GM12872 (cell line): ENCODE data around the gene GLUL.

Experiments
- TF ChIP-seq, protein P1 (sequence below): IDR thresholded peaks from 3 replicates; pipeline ENCODE4 v1.5.1; 2011; ENCODE audit warnings: low read depth, mild to moderate bottlenecking, low read length, moderate library complexity; ENCODE audit not compliant: insufficient read depth

The GLUL gene

DNA sequence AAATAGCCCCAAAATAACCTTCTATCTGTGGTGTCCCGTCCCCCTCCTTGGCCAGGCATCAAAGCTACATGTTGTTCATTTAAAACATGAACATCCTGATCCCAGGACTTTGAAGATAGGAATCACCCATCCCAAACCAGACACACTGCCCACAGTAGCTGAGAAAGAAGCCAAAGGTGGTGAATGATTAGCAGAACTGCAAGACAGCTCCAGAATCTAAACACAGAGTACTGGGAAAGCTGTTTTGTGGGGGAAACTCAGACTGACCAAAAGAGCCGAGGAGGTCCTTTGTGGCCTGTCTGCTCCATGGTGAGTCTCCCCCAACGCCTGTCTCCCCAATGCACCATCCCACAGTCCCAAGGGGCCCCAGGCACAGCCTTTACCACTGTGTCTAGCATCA lies 16.1 kb upstream of the GLUL start:
- TF ChIP-seq, protein P1, sequence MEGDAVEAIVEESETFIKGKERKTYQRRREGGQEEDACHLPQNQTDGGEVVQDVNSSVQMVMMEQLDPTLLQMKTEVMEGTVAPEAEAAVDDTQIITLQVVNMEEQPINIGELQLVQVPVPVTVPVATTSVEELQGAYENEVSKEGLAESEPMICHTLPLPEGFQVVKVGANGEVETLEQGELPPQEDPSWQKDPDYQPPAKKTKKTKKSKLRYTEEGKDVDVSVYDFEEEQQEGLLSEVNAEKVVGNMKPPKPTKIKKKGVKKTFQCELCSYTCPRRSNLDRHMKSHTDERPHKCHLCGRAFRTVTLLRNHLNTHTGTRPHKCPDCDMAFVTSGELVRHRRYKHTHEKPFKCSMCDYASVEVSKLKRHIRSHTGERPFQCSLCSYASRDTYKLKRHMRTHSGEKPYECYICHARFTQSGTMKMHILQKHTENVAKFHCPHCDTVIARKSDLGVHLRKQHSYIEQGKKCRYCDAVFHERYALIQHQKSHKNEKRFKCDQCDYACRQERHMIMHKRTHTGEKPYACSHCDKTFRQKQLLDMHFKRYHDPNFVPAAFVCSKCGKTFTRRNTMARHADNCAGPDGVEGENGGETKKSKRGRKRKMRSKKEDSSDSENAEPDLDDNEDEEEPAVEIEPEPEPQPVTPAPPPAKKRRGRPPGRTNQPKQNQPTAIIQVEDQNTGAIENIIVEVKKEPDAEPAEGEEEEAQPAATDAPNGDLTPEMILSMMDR = no peak

DNA sequence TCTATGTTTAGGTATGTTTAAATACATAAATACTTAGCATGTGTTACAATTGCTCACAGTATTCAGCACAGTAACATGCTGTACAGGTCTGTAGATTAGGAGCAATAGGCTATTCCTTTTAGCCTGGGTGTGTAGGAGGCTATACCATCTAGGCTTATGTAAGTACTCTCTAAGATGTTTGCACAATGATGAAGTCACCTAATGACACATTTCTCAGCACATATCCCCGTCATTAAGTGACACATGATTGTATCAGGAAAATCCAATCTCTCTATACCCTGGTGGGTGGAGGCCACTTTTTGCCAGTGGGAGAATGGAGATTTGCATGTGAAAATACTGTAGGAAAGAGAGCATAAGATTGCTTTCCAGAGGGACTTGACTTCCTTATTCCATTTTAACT lies 14.4 kb upstream of the GLUL start:
- TF ChIP-seq, protein P1 = no peak

DNA sequence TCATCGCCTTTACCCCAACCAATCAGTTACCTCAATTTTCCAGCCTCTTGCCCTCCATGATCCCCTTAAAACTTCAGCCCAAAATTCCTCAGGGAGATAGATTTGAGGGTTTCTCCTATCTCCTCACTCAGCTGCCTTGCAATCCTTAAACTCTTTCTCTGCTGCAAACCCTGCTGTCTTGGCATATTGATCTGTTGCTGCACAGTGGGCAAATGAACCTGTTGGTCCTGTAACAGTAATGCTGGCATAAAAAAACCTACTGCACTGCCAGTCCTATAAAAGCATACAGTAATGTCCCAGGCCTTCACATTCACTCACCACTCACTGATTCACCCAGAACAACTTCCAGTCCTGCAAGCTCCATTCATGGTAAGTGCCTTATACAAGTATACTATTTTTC lies 14.0 kb upstream of the GLUL start:
- TF ChIP-seq, protein P1 = no peak

DNA sequence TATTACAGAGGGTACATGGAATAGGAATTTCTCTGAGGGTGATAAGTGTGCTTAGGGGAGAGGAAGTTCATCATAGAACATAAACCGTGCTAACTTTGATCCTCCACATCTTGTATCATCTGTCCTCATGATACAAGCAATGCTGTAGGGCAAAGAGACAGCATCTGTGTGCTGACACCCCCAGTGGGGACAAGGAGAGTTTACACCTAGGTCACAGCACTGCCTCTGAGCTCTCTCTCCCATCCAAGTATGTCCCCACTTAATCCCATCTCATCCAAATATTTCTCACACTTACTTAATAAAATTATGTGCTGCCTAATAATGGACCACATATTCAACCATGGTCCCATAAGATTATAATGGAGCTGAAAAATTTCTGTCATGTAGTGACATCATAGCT lies 13.2 kb upstream of the GLUL start:
- TF ChIP-seq, protein P1 = peak; percentile 44

DNA sequence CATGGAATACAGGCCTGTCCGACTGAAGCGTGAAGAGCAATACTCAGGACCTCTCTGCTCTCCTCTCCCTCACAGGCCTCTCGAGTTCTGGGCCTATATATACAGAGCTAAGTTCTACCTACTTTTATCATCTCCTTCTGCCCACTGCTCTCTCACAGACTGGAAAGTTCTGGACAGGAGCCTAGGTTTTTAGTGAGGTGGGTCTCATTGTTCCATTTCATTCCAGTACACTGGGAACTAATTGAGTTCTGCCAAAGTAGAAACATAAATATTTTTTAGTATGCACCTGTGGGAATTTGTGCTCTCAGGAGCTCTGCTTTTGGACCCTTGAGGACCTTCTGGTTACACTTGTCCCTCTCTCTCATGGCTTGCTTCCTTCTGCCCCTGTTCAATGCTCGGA lies 9.0 kb upstream of the GLUL start, which contains the start of gene TEDDM1:
Gene TEDDM1 (minus strand): TSS at position 101 of the 400 bp plus-strand sequence. CDS start 182 bp downstream, outside the sequence.
- TF ChIP-seq, protein P1 = no peak

- TF ChIP-seq, protein P1 = no peak
Measured at GRCh38 chr1:182397653-182398393, 6.2 kb upstream of the GLUL start.

DNA sequence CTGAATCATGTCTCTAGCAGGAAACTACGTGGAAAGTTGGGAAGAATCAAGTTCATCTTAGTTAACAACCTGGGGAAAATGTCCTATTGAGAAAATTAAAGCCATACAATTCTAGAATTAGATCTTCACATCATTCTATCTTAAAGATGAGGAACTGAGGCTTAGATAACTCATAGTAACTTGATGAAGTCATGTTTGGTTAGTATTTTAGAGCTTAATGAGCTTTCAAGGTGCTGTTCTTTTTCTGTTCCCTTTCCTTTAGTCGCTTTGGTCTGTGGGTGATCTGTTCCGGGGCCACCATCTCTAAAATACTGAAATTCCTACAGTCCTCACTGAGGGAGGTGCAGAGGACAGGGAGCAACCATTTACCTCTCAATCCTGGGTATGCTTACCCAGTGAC lies 4.3 kb upstream of the GLUL start:
- TF ChIP-seq, protein P1 = no peak
